Measurements from ENCODE around the gene DTNB.
A peak's percentile ranks its signal among the peaks of the same experiment; 100 is the strongest.

The DTNB gene

DNA sequence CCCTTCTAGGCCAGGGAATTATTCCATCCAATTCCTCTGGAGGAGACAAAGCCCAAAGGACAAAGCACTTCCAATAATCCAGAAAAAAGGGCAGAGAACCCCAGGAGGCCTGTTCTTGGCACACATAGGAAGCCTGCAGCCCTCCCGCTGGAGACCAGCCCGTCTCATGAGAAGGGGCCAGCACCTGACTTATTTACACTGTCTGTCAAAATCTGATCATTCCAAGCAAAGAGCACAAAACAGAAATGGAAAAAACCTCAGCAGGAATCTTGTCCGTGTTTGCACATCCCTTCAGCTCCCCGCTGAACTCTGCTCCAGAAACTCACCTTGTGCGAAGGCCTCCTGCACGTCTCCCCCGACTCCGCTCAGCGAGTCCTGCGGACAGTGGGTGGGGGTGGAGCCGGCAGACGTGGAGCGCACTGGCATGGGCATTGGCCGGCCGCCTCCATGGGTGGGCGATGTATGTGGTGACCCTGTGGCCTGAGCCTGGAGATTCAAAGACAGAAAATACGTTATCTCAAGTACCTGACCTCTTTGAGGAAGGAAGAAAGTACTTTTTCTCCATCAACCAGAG lies 285.4 kb downstream of the DTNB start:
- DNase-seq (ENCODE audit: low read depth), result no peak

DNA sequence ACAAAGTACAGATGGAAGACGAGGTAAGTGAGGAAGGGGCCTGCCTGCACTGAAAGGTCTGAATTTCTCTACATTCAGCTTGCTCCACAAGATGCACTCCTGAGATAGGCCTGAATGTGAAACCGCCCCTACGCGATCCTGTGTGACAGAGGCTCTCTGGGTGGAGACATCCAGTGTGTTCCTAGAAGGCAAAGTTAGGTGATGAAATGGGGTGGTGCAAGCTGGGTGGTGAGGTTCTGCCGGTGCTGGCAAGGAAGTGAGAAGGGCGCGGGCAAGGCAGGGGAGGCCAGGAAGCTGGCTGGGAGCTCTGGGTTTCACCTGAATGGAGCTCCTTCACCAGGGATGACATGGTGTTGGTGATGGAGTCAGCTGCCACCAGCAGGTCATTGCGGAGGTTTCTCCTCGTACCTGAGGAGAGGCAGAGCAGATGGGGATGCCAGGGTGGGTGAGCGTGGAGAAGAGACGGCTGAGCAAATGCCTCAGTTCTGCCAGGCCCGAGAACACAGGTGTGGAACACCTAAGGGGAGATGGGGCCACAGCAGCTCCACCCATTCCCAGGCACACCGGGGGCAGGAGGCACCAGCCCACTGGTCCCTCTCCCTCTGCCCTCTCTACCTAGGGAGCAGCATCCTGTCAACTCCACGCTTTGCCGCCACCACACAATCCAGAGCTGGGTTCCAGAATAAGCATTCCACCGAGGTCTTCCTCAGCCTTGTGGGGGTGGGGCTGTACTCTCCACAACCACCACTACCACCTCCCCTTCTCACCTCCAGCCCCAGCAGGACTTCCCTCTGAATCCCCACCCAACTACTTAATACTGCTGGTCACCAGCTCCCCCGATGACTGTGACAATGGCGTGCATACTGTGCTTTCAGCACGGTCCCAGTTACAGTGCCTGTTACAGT lies 286.2 kb downstream of the DTNB start:
- DNase-seq (ENCODE audit: low read depth), result no peak

DNA sequence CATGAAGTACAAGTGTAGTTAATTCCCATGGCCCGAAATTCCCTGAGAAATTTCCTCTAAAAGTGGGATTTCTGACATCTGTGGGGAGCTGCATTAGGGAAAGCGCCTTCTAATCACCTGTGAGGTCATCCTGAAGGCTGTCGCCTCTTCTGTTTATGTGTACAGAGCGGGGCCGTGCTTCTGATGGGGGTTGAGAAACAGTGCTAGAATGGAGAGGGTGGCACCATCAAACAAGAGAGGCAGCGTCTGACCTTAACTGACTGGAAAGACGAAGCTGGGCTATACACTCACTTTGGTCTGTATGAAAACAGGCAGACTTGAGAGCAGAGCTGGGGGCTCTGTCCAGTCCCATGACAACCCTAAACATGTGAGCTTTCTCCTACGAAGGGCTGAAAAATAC lies 287.5 kb downstream of the DTNB start:
- DNase-seq (ENCODE audit: low read depth), result no peak

DNA sequence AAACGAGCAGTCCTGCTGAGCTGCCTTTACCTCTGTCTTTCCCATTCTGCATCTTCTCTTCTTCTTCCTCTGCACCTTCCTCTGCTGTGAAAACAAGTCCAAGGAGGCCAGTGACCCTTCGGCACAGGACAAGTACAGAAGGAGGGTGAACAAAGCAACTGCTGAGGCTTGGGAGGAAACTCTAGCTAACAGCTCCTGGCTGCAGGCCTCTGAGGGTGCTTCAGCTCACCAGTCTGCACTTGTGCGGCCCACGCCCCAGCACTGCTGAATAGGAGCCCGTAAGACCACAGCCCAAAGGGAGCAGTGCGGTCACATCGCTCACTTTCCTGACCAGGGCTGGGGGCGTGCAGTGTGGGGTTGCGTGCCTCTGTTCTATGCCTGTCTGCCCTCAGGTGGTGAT lies 289.6 kb downstream of the DTNB start:
- no peak for DNase-seq (ENCODE audit: low read depth)

DNA sequence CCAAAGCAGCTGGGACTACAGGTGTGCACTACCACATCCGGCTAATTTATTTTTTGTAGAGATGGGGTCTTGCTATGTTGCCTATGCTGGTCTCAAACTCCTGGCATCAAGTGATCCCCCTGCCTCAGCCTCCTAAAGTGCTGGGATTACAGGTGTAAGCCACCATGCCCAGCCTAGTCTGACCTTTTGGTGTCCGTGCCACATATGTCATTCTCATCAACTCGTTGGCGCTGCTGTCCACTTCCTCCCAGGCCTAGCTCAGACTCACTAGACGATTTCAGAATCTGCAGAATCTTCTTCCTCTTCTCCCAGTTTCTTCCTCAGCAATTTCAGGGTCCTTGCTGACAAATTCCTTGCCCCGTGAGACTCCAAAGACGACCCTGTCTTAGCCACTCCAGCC lies 291.9 kb downstream of the DTNB start:
- DNase-seq (ENCODE audit: low read depth), result no peak

DNA sequence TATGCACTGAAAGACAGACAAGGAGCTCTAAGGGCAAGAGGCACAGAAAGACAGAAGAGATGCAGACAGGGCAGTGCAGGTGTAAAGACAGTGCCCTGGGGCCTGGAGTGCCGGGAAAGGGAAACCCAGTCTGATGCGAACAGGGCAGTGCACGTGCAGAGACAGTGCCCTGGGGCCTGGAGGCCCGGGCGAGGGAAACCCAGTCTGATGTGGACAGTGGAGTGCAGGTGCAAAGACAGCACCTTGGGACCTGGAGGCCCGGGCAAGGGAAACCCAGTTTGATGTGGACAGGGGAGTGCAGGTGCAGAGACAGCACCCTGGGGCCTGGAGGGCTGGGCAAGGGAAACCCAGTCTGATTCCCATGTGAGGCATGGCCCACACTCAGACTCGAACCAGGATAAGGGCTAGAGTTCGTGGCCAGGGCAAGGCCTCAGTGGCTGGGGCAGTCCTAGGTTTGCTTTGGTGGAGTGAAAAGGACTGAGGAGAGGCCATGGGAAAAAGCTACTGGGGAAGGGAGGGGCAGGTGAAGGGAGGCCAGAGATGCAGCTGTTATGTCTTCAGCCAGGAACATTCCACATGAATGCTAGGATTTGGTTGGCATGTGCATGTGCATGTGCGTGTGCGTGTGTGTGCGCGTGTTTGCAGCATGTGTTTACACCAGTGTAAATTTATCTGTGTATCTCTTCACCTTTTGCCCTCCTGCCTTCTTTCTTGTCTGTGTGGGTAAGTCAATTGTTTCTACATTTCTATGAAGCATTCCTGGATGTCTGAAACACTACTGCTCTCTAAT lies 292.6 kb downstream of the DTNB start:
- no peak for DNase-seq (ENCODE audit: low read depth)

DNA sequence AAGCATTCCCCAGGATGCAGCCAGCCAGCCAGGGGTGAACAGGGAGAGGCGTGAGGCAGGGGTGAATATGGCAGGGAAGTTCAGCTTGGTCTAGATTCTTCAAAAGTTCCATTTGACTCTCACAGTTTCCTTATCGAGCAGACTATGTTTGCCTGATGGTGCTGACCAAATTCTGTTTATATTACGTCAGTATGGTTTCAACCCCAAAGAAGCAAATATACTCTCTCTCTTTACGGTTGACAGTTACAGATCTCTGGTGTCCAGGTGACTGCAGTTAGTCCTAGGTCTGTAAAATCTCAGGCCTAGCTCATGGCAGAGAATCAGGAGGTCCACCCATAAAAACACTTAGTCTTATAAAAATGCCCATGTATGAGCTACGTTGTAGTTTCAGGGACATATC lies 293.4 kb downstream of the DTNB start:
- no peak for DNase-seq (ENCODE audit: low read depth)

DNA sequence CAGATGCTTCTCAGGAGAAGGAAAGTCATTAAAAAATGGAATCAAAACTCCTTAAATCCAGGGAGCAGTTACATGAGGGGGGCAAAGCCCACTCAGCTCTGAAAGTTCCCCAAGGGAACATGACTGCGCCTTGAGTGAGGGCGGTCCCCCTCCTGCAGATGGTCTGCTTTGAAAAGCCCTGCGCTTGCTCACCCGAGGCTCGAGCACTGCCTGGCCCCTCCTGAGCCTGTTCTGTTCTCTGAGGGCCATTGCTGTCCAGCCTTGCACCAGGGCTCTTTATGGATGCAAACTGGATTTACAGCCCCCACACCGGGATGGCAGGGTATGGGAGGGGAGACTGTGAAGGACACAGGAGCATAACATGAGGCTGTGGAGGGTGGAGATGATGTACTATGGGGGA lies 293.8 kb downstream of the DTNB start:
- no peak for DNase-seq (ENCODE audit: low read depth)

DNA sequence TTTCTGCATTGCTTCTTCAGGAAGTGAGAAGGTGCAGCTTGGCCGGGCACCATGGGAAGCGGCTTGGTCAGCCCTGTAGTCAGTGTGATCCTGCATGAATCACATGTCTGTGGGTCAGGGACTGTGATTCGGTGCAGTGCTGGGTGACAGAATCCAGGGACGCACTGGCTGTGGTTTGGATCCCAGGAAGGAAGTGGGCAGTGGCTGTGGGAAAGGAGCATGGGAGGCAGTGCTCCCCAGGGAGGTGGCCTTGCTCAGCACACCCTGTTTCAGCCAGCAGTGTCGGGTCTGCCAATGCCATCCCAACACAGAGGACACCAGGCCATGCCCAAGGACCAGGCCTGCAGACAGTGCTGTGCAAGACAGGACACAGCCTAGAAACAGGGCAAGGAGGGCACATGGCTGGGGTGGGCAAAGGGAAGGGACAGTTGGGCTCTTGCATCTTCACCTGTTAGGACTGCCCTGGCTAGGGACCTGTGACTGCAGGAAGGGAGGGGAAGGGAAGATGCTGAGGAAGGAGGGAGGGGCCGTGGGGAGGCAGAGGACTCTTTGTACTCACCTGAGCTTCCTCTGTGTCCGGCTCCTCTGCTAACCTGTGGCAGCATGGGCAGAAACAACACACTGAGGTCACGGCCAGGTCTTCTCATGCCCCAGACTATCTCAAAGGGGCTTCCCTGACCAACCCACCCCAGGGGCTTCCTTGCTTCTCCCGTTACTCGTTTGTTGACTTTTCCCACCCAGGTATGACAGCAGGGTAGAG lies 294.5 kb downstream of the DTNB start:
- DNase-seq (ENCODE audit: low read depth), result no peak

DNA sequence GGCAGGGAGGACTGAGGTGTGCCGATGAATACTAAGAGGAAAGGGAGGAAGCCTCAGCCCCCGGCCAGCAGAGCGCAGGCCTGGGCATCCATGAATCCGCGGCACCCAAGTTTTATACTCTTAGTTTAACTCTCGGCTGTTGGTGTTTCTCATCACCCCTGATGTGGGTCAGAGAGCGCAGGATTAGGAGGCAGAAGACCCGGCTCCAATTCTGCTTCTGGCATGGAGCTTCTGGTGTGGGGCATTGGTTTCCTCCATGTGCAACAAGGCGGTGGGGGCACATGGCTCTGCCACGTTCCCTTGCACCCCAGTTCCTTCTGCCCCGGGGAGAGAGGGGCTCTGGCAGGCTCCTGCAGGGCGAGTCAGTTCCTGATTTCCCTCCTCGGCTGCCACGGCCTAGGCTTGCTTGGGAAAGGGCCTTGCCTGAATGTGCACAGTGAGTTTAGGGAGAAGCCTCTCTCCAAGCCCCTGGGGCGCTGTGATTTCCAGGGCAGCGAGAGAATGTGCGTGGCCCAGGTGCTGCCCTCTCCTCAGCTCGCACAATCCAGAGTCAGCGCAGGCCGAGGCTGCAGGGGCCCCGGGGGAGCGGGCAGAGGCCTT lies 295.5 kb downstream of the DTNB start:
- no peak for DNase-seq (ENCODE audit: low read depth)

DNA sequence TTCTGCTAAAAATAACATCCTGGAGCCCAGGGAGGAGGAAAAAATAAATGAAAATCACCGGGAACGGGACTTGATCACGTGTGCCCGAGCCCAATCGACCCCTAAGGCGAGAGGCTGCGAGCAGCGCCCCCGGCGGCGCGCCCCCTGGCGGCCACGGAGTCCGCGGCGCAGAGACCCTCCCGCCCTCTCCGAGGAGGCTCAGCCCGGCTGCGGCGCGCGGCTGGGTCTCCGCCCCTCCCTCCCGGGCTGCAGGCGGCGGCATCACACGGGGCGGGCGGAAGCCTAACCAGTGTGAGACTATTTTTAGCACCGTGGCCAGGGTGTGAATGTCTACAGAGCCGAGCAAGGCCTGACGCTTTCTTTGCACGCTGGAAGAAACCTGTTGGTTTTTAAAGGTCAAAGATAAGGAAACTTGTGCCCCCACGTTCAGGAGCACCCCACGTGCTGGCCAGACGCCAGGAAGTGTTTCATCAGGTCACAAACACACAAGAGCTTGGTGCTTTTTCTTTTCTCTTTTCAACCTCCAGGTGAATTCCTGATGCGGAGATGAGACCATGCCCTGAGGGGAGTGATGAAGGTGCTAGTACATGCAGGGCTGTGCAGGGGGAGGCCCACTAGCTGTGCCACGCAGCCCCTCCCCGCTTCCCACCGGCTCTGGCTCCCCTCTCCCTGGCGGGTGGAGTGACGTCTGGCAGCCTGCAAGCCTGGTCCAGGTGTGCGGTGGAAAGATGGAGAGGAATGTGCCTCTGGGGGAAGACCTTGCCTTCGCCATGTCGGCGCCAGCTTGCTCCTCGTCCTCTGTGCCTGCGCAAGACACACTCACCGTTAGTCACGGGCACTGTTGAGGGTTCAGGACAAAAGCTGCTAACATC lies 296.4 kb downstream of the DTNB start:
- peak; percentile 78 for DNase-seq (ENCODE audit: low read depth)

DNA sequence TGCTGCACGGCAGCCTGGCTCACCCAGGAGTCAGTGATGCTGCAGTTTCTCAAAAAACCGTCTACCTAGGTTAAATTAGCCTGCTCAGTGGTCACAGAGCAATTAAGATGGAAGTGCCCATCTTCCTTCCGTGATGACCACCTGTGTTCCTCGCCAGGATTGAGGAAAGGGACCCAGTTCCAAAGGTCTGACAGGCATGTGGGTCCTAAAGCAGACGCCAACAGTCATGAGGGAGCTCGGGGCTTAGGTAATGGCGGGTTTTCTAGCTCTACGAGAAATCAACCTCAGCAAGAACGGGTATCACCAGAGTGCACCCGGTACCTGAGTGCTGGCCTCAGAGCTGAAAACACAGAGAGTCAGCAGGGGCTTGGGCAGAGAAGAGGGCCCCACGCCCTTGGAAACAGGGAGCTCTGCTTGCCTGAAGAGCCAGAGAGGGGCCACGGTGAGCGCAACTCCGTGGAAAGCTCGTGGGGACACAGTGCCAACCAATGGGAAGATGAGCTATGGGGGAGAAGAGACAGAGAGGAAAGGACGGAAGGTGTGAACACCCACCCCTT lies 297.3 kb downstream of the DTNB start:
- no peak for DNase-seq (ENCODE audit: low read depth)

DNA sequence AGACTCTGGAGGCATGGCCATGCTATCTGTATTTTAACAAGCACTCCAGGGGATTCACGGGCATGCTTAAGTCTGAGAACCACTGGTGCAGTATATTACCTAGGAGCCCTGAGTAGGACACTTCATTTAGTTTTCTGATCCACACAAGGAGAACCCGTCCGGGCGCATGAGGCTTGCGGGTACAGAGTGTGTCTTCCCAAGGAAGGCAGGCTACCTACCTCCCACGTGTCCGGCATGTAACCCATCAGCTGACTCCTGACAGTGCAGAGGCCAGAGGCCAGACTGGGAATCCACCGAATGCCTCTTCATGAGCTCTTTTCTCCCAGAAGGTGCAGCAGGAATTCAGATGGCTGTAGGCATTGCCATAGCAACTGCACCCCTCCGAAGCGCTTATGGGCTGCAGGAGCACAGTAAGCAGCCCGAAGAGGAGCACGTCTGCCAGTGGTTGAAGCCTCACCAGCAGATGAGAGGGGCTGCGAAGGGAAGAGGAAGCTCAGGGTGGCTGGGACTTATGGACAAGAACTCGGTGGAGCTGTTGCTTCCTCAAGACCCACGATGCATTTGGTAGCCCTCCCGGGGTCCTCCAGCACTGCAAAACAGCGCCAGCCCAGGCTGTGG lies 297.9 kb downstream of the DTNB start:
- no peak for DNase-seq (ENCODE audit: low read depth)

DNA sequence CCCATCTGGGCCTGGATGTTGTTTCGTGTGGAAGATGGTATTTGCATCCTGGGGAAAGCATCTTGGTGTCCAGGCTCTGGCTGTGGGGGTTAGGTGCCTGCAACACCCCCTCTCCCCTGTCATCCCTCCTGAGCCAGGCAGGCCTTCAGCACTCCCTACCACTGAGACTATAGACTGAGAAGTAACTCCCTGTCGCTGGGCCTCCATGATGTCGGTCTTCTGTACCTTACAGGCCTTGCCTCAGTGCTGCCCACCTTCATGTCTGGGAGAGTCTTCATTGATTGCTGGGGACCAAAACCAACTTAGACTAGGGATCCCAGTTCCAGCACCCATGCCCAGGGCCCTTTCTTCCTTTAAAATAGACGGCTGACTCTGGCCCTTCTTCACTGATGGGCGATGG lies 298.6 kb downstream of the DTNB start:
- DNase-seq (ENCODE audit: low read depth), result no peak

DNA sequence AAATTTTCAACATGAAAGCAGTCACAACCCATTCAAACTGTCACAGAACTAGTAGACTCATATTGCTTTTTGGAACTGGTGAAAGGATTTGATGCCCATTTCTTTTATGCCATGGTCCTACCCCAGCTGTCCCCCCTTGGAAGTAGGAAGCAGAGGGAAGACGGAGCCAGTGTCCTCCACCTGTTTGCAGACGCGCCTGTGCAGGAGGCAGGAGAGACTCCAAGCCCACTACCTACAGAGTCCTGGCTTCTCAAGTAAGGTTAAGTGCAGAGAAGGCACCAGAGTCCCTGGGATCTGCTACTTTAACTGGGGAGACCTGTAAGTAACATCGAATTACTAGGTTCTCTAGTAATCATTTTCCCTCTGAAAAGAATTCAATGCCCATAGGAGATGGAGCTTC lies 299.0 kb downstream of the DTNB start:
- no peak for DNase-seq (ENCODE audit: low read depth)

DNA sequence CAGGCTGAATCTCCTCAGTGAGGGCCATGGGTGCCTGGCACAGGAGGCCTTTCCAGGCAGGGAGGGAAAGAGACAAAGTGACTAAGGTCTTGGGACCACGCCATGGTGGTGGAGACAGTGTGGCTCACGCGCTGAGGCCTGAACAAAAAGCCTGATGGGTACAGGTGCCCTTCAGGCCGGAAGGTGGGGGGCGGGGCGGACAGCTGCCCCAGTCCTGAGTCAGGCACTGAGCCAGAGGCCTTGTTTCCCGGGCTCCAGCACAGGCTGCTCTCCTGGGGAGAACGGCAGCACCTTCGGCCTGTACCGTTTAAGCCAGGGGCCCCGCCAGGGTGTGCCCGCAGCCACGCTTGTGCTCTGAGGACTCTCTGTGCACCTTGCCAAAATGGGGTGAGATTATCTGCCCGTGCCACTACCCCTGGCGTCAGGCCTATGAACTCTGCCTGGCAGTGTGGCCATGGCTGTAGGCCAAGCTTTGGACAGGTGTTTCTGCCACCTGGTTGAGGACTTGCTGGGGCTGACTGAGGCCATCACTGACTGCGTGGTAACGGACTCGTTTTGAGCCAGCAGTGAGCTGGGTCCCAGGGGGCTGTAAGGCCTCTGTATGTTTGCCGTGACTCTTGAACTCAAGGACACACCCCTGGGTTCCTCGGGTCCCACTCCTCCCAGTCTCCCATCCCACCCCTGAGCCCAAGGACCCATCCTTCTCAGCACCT lies 300.0 kb downstream of the DTNB start:
- DNase-seq (ENCODE audit: low read depth), result no peak

DNA sequence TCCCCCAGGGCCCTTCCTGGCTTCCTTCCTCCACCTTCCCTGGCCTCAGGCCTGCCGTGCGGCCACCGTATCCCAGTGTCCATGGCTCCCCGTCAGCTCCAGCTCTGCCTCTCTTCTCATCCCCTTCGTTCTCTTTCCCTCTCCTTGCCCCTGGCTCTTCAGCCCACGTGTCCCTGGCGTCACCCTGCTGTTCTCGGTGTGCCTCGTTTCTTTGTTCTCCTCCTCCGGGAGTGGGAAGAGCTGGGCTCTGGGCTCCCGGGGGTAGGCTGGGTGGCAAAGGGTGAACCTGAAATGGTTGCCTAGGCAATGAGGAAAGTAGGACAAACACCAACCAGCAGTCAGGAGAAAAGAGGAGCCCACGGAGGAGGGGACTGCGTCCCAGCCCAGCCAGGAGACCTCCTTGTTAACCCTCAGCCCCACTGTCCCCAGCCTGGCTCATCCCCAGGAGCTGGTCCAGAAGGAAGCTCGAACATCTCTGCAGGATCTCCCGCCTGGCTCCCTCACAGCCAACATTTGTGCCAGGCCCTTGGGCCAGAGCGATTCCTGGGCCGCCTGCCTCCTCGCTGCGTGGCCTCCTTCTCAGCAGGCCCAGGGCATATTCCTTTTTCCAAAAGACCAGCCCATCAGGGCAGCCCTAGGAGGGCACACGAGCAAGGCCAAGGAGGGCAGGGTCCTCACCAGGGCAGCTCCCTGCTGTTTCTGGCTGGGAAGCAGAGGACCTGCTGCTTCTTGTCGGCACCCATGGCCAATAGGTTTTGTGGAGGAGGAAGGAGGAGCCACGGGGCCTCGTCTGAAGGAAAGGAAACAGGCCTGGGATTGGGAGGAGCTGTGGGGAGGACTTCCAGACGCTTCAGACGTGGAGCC lies 300.7 kb downstream of the DTNB start:
- DNase-seq (ENCODE audit: low read depth), result no peak
